SK-N-SH treated with all-trans-retinoic acid at 6 μM for 48 hours (cell line): ENCODE data around the gene RNF148.

Experiments used
- ATAC-seq: fragments of 200-7000 bp; cut with Tn5 transposase; 3 replicates; pipeline ENCODE4 v1.9.1; 2020; ENCODE audit warnings: mild to moderate bottlenecking, moderate library complexity
- ARNTL ChIP-seq: fragments of 450-650 bp; formaldehyde crosslinking; IDR thresholded peaks from 2 replicates; pipeline ENCODE4 v1.5.0; 2020; ENCODE audit warnings: low read depth, mild to moderate bottlenecking, moderate library complexity, borderline replicate concordance
- BACH2 ChIP-seq: fragments of 250-450 bp; sonication (Bioruptor Pico); IDR thresholded peaks from 2 replicates; pipeline ENCODE4 v1.9.0; 2021; ENCODE audit warnings: mild to moderate bottlenecking, borderline replicate concordance
- CREB5 ChIP-seq: fragments of 250-450 bp; sonication (Bioruptor Pico); IDR thresholded peaks from 2 replicates; pipeline ENCODE4 v1.5.1; 2020; ENCODE audit warnings: low read depth, mild to moderate bottlenecking, moderate library complexity
- CSDC2 ChIP-seq: fragments of 250-450 bp; sonication (Bioruptor Pico); IDR thresholded peaks from 2 replicates; pipeline ENCODE4 v1.5.0; 2020; ENCODE audit warnings: mild to moderate bottlenecking, moderate library complexity
- ESRRG ChIP-seq: fragments of 250-450 bp; sonication (Bioruptor Pico); IDR thresholded peaks from 2 replicates; pipeline ENCODE4 v1.6.1; 2021; ENCODE audit warnings: mild to moderate bottlenecking
- ISL1 ChIP-seq: fragments of 250-450 bp; sonication (Bioruptor Pico); IDR thresholded peaks from 2 replicates; pipeline ENCODE4 v2.1.2; 2022; ENCODE audit warnings: mild to moderate bottlenecking, moderate library complexity
- OSR1 ChIP-seq: fragments of 250-450 bp; sonication (Bioruptor Pico); IDR thresholded peaks from 2 replicates; pipeline ENCODE4 v1.8.0; 2022; ENCODE audit warnings: moderate library complexity, mild to moderate bottlenecking, inconsistent platforms
- PATZ1 ChIP-seq: fragments of 250-450 bp; sonication (Bioruptor Pico); IDR thresholded peaks from 2 replicates; pipeline ENCODE4 v1.8.0; 2020; ENCODE audit warnings: mild to moderate bottlenecking, moderate library complexity, borderline replicate concordance
- POU6F1 ChIP-seq: fragments of 250-450 bp; sonication (Bioruptor Pico); IDR thresholded peaks from 2 replicates; pipeline ENCODE4 v1.8.0; 2021; ENCODE audit warnings: low read depth, mild to moderate bottlenecking, moderate library complexity, borderline replicate concordance
- PPARA ChIP-seq: fragments of 250-450 bp; sonication (Bioruptor Pico); IDR thresholded peaks from 2 replicates; pipeline ENCODE4 v1.5.0; 2020; ENCODE audit warnings: mild to moderate bottlenecking, borderline replicate concordance
- RARB ChIP-seq: fragments of 250-450 bp; sonication (Bioruptor Pico); IDR thresholded peaks from 2 replicates; pipeline ENCODE4 v1.8.0; 2021; ENCODE audit warnings: mild to moderate bottlenecking, moderate library complexity
- SNAI2 ChIP-seq: fragments of 250-450 bp; sonication (Bioruptor Pico); IDR thresholded peaks from 2 replicates; pipeline ENCODE4 v1.5.0; 2020; ENCODE audit warnings: mild to moderate bottlenecking, moderate library complexity
- TCF4 ChIP-seq: fragments of 250-450 bp; sonication (Bioruptor Pico); IDR thresholded peaks from 2 replicates; pipeline ENCODE4 v1.8.0; 2021; ENCODE audit warnings: mild to moderate bottlenecking, moderate library complexity, borderline replicate concordance
- TOX ChIP-seq: fragments of 250-450 bp; sonication (Bioruptor Pico); IDR thresholded peaks from 2 replicates; pipeline ENCODE4 v1.8.0; 2021; ENCODE audit warnings: mild to moderate bottlenecking, moderate library complexity, borderline replicate concordance
- TSHZ2 ChIP-seq: fragments of 250-450 bp; sonication (Bioruptor Pico); IDR thresholded peaks from 2 replicates; pipeline ENCODE4 v1.5.0; 2020; ENCODE audit warnings: mild to moderate bottlenecking, moderate library complexity
- ZFP30 ChIP-seq: fragments of 450-650 bp; formaldehyde crosslinking; IDR thresholded peaks from 2 replicates; pipeline ENCODE4 v1.5.0; 2022; ENCODE audit warnings: mild to moderate bottlenecking, moderate library complexity
- ZNF565 ChIP-seq: fragments of 450-650 bp; formaldehyde crosslinking; conservative IDR thresholded peaks from 2 replicates; pipeline ENCODE4 v1.5.0; 2020; ENCODE audit warnings: low read depth, mild to moderate bottlenecking, moderate library complexity
- ZNF70 ChIP-seq: fragments of 450-650 bp; formaldehyde crosslinking; IDR thresholded peaks from 2 replicates; pipeline ENCODE4 v1.5.0; 2020; ENCODE audit warnings: mild to moderate bottlenecking, moderate library complexity
- ZNF8 ChIP-seq: fragments of 450-650 bp; formaldehyde crosslinking; IDR thresholded peaks from 2 replicates; pipeline ENCODE4 v1.5.0; 2020; ENCODE audit warnings: mild to moderate bottlenecking, moderate library complexity

The RNF148 gene

GRCh38 chr7:122658856-122659255, 43.9 kb downstream of the RNF148 start:
- TF ChIP-seq SNAI2 (CRISPR knock-in tag) (no peak), CSDC2 (CRISPR knock-in tag) (no peak), ZFP30 (CRISPR knock-in tag) (no peak), BACH2 (CRISPR knock-in tag) (no peak), ZNF565 (CRISPR knock-in tag) (no peak), POU6F1 (CRISPR knock-in tag) (no peak), OSR1 (no peak), ARNTL (CRISPR knock-in tag) (no peak), RARB (CRISPR knock-in tag) (no peak), TCF4 (CRISPR knock-in tag) (no peak), PPARA (CRISPR knock-in tag) (no peak), TSHZ2 (CRISPR knock-in tag) (no peak), ZNF70 (CRISPR knock-in tag) (no peak), ESRRG (CRISPR knock-in tag) (no peak)
- no peak for ATAC-seq

GRCh38 chr7:122653685-122654084, 49.0 kb downstream of the RNF148 start:
- no peak for ATAC-seq
- TF ChIP-seq CREB5 (no peak), ARNTL (CRISPR knock-in tag) (no peak), ZFP30 (CRISPR knock-in tag) (no peak), ZNF70 (CRISPR knock-in tag) (no peak), ZNF565 (CRISPR knock-in tag) (no peak), PATZ1 (CRISPR knock-in tag) (no peak), PPARA (CRISPR knock-in tag) (no peak), ESRRG (CRISPR knock-in tag) (no peak)

- no peak for ATAC-seq
- no peak for TF ChIP-seq ZNF8 (CRISPR knock-in tag)
- TF ChIP-seq ZNF565 (CRISPR knock-in tag): no peak
- TF ChIP-seq OSR1: no peak
- no peak for TF ChIP-seq CSDC2 (CRISPR knock-in tag)
- TF ChIP-seq SNAI2 (CRISPR knock-in tag): no peak
- no peak for TF ChIP-seq TOX
- no peak for TF ChIP-seq ESRRG (CRISPR knock-in tag)
- no peak for TF ChIP-seq ISL1 (CRISPR knock-in tag)
- no peak for TF ChIP-seq CREB5
Observed at GRCh38 chr7:122652876-122653275, 49.8 kb downstream of the RNF148 start.
